GM23338 (cell line): Measurements from ENCODE around the gene DENND1B. TPM values are rescaled to one million over a fixed set of nuclear protein-coding genes. Genes with fewer than 3 reads are reported as not detected.

Source experiments
- ATAC-seq: fragments of 200-7000 bp; cut with Tn5 transposase; 3 replicates; pipeline ENCODE4 v1.9.1; 2020
- DNase-seq: peaks from one replicate; pipeline ENCODE4 v3.0.0-alpha.2; 2015; ENCODE audit warnings: low spot score
- H2AFZ ChIP-seq: fragments of 200-600 bp; sonication (generic); 2 replicates; pipeline ENCODE4 v1.8.0; 2016; ENCODE audit warnings: antibody characterized with exemption, mild to moderate bottlenecking, moderate library complexity
- H3F3A ChIP-seq: fragments of 200-600 bp; sonication (generic); replicated peaks from 2 replicates; pipeline ENCODE4 v1.8.0; 2017; ENCODE audit warnings: antibody characterized with exemption, mixed run types, low read depth
- H3K27ac ChIP-seq: fragments of 200-600 bp; sonication (generic); 2 replicates; pipeline ENCODE4 v1.6.1; 2016; ENCODE audit warnings: low read depth
- H3K27me3 ChIP-seq: fragments of 200-600 bp; sonication (generic); 2 replicates; pipeline ENCODE4 v1.8.0; 2016; ENCODE audit warnings: mild to moderate bottlenecking, mixed run types, moderate library complexity; ENCODE audit not compliant: insufficient read depth
- H3K36me3 ChIP-seq: fragments of 200-600 bp; sonication (generic); 2 replicates; pipeline ENCODE4 v1.8.0; 2016; ENCODE audit warnings: mild to moderate bottlenecking; ENCODE audit not compliant: insufficient read depth
- H3K4me1 ChIP-seq: fragments of 200-600 bp; sonication (generic); 2 replicates; pipeline ENCODE4 v1.8.0; 2016; ENCODE audit warnings: mild to moderate bottlenecking, moderate library complexity; ENCODE audit not compliant: insufficient read depth
- H3K4me2 ChIP-seq: fragments of 200-600 bp; sonication (generic); 2 replicates; pipeline ENCODE4 v1.7.1; 2017; ENCODE audit warnings: mixed run types
- H3K4me3 ChIP-seq: fragments of 200-600 bp; sonication (generic); 2 replicates; pipeline ENCODE4 v1.6.1; 2016; ENCODE audit warnings: mixed run types
- H3K79me2 ChIP-seq: fragments of 200-600 bp; sonication (generic); replicated peaks from 2 replicates; pipeline ENCODE4 v1.8.0; 2017; ENCODE audit warnings: mild to moderate bottlenecking; ENCODE audit not compliant: insufficient read depth
- H3K9me2 ChIP-seq: fragments of 200-600 bp; sonication (generic); 2 replicates; pipeline ENCODE4 v1.8.0; 2017; ENCODE audit not compliant: insufficient read depth
- H4K20me1 ChIP-seq: fragments of 200-600 bp; sonication (generic); replicated peaks from 2 replicates; pipeline ENCODE4 v1.8.0; 2017; ENCODE audit warnings: mild to moderate bottlenecking; ENCODE audit not compliant: insufficient read depth
- H3K27ac Mint-ChIP-seq: 2 replicates; pipeline ENCODE4 v1.8.0; 2020; ENCODE audit warnings: inconsistent platforms, mild to moderate bottlenecking, moderate library complexity, mixed read lengths
- H3K27me3 Mint-ChIP-seq: 3 replicates; pipeline ENCODE4 v1.8.0; 2022; ENCODE audit warnings: low read depth, mild to moderate bottlenecking, moderate library complexity, mixed read lengths, inconsistent platforms; ENCODE audit not compliant: insufficient read depth, poor library complexity
- H3K36me3 Mint-ChIP-seq: 3 replicates; pipeline ENCODE4 v1.8.0; 2021; ENCODE audit warnings: low read depth, mild to moderate bottlenecking, inconsistent platforms, moderate library complexity, mixed read lengths
- H3K4me1 Mint-ChIP-seq: 3 replicates; pipeline ENCODE4 v1.8.0; 2020; ENCODE audit warnings: mild to moderate bottlenecking, inconsistent platforms, mixed read lengths
- H3K4me3 Mint-ChIP-seq: 3 replicates; pipeline ENCODE4 v1.8.0; 2021; ENCODE audit warnings: moderate library complexity, mild to moderate bottlenecking, inconsistent platforms, mixed read lengths
- H3K9me3 Mint-ChIP-seq: 3 replicates; pipeline ENCODE4 v1.8.0; 2020; ENCODE audit warnings: moderate library complexity, mild to moderate bottlenecking, inconsistent platforms, mixed read lengths
- CREB1 ChIP-seq: fragments of 250-450 bp; sonication (Bioruptor Pico); IDR thresholded peaks from 2 replicates; pipeline ENCODE4 v1.5.0; 2020; ENCODE audit warnings: low read depth, mild to moderate bottlenecking, moderate library complexity
- ETS1 ChIP-seq: IDR thresholded peaks from 2 replicates; pipeline ENCODE4 v1.6.1; 2016; ENCODE audit warnings: antibody characterized with exemption
- EZH2 ChIP-seq: fragments of 200-600 bp; sonication (generic); IDR thresholded peaks from one replicate; pipeline ENCODE4 v1.8.0; 2017; ENCODE audit warnings: antibody characterized with exemption, mild to moderate bottlenecking, low read depth; ENCODE audit not compliant: unreplicated experiment
- EZH2phosphoT487 ChIP-seq: fragments of 200-600 bp; sonication (generic); IDR thresholded peaks from one replicate; pipeline ENCODE4 v1.8.1; 2018; ENCODE audit warnings: antibody characterized with exemption; ENCODE audit not compliant: unreplicated experiment
- JUNB ChIP-seq: IDR thresholded peaks from one replicate; pipeline ENCODE4 v1.6.1; 2016; ENCODE audit warnings: antibody characterized with exemption; ENCODE audit not compliant: unreplicated experiment
- NANOG ChIP-seq: IDR thresholded peaks from 2 replicates; pipeline ENCODE4 v1.6.1; 2016; ENCODE audit warnings: antibody characterized with exemption, borderline replicate concordance
- POLR2AphosphoS5 ChIP-seq: IDR thresholded peaks from 2 replicates; pipeline ENCODE4 v1.6.1; 2016; ENCODE audit warnings: antibody characterized with exemption, low read depth
- ZNF331 ChIP-seq: fragments of 250-450 bp; sonication (Bioruptor Pico); IDR thresholded peaks from 2 replicates; pipeline ENCODE4 v1.5.0; 2020; ENCODE audit warnings: low read depth, mild to moderate bottlenecking, moderate library complexity
- polyA plus RNA-seq: library from polyadenylated mRNA; unstranded; fragments of >200 nt; fragmentation: Nextera tagmentation; extraction: Ambion mirVana; gene quantifications from 2 replicates; pipeline ENCODE4 v1.2.1, GENCODE V29; 2016
- total RNA-seq: library from RNA; depleted of rRNA; stranded (reverse); fragments of >200 nt; shearing (Covaris generic); gene quantifications from 2 replicates; pipeline ENCODE4 v1.2.3, GENCODE V29; 2014
- TF ChIP-seq, protein P1 (sequence below): fragments of 250-450 bp; sonication (Bioruptor Pico); IDR thresholded peaks from 2 replicates; pipeline ENCODE4 v1.5.0; 2020; ENCODE audit warnings: mild to moderate bottlenecking, moderate library complexity
- TF ChIP-seq, protein P2 (sequence below), 2 experiments: fragments of 200-600 bp in 1 of 2; sonication (generic) in 1 of 2; conservative IDR thresholded peaks; 2 replicates each; pipeline versions ENCODE4 v1.5.1 to v1.6.1; 2016 to 2017; ENCODE audit warnings: antibody characterized with exemption in 2 of 2, low read depth in 2 of 2, mild to moderate bottlenecking in 2 of 2, moderate library complexity in 1 of 2

DENND1B gene
- total and polyA plus RNA-seq, 2 experiments from 2014 or later = 4.3 to 5.2 TPM

DNA sequence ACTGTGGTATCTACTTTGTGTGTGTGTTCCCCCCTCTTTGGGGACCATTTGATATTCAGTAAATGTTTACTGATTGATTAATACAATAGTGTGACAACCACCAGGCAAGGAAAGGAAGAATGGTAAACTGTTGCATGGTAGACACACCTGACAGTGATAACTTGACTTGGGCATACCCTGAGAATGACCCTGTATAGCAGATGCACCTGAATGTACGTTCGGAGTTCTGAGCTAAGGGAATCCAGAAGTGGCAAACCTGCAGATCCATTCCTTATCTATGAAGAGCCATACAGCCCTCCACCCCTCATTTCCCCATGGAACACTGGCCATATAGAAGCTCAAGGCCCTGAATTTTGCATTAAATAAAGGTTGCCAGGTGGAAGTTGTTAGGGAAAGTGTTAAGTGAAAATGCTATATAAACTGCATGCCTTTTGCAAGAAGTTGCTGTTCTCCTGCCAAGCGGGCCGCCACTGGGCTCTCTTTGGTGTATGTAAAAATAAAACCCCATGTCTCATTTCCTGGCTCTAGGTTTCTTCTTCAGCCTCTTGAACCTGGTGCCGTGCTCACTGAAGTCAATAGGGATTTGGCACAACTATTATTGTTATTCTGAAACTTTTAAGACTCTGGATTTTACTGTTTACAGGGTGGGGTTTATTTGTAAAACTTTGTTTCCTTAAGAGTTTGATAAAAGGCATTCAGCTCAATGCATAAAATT lies 32.6 kb upstream of the DENND1B start (continued):
- TF ChIP-seq EZH2 = no peak

- H3K27ac Mint-ChIP-seq = no peak overlapping the region
- H4K20me1 ChIP-seq = no peaks in the 10 kb centered on the region
Measured at GRCh38 chr1:197807216-197807615, 31.9 kb upstream of the DENND1B start.

More at GRCh38 chr1:197807216-197807615, 31.9 kb upstream of the DENND1B start:
- Histone ChIP-seq H3K27me3 (no peaks in the 10 kb centered on the region), H3K4me3 (no peak overlapping the region), H3K4me1 (peaks cover 27% of the 10 kb centered on the region), H3F3A (no peaks in the 10 kb centered on the region), H3K36me3 (no peaks in the 10 kb centered on the region), H2AFZ (no peak overlapping the region), H3K4me2 (no peak overlapping the region), H3K9me2 (no peaks in the 10 kb centered on the region), H3K79me2 (no peaks in the 10 kb centered on the region), H3K27ac (no peak overlapping the region)
- TF ChIP-seq, protein P1, sequence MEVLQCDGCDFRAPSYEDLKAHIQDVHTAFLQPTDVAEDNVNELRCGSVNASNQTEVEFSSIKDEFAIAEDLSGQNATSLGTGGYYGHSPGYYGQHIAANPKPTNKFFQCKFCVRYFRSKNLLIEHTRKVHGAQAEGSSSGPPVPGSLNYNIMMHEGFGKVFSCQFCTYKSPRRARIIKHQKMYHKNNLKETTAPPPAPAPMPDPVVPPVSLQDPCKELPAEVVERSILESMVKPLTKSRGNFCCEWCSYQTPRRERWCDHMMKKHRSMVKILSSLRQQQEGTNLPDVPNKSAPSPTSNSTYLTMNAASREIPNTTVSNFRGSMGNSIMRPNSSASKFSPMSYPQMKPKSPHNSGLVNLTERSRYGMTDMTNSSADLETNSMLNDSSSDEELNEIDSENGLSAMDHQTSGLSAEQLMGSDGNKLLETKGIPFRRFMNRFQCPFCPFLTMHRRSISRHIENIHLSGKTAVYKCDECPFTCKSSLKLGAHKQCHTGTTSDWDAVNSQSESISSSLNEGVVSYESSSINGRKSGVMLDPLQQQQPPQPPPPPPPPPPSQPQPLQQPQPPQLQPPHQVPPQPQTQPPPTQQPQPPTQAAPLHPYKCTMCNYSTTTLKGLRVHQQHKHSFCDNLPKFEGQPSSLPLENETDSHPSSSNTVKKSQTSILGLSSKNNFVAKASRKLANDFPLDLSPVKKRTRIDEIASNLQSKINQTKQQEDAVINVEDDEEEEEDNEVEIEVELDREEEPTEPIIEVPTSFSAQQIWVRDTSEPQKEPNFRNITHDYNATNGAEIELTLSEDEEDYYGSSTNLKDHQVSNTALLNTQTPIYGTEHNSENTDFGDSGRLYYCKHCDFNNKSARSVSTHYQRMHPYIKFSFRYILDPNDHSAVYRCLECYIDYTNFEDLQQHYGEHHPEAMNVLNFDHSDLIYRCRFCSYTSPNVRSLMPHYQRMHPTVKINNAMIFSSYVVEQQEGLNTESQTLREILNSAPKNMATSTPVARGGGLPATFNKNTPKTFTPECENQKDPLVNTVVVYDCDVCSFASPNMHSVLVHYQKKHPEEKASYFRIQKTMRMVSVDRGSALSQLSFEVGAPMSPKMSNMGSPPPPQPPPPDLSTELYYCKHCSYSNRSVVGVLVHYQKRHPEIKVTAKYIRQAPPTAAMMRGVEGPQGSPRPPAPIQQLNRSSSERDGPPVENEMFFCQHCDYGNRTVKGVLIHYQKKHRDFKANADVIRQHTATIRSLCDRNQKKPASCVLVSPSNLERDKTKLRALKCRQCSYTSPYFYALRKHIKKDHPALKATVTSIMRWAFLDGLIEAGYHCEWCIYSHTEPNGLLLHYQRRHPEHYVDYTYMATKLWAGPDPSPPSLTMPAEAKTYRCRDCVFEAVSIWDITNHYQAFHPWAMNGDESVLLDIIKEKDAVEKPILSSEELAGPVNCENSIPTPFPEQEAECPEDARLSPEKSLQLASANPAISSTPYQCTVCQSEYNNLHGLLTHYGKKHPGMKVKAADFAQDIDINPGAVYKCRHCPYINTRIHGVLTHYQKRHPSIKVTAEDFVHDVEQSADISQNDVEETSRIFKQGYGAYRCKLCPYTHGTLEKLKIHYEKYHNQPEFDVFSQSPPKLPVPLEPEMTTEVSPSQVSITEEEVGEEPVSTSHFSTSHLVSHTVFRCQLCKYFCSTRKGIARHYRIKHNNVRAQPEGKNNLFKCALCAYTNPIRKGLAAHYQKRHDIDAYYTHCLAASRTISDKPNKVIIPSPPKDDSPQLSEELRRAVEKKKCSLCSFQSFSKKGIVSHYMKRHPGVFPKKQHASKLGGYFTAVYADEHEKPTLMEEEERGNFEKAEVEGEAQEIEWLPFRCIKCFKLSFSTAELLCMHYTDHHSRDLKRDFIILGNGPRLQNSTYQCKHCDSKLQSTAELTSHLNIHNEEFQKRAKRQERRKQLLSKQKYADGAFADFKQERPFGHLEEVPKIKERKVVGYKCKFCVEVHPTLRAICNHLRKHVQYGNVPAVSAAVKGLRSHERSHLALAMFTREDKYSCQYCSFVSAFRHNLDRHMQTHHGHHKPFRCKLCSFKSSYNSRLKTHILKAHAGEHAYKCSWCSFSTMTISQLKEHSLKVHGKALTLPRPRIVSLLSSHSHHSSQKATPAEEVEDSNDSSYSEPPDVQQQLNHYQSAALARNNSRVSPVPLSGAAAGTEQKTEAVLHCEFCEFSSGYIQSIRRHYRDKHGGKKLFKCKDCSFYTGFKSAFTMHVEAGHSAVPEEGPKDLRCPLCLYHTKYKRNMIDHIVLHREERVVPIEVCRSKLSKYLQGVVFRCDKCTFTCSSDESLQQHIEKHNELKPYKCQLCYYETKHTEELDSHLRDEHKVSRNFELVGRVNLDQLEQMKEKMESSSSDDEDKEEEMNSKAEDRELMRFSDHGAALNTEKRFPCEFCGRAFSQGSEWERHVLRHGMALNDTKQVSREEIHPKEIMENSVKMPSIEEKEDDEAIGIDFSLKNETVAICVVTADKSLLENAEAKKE (CRISPR knock-in tag) = no peak
- no peak for TF ChIP-seq JUNB
- TF ChIP-seq, protein P2, sequence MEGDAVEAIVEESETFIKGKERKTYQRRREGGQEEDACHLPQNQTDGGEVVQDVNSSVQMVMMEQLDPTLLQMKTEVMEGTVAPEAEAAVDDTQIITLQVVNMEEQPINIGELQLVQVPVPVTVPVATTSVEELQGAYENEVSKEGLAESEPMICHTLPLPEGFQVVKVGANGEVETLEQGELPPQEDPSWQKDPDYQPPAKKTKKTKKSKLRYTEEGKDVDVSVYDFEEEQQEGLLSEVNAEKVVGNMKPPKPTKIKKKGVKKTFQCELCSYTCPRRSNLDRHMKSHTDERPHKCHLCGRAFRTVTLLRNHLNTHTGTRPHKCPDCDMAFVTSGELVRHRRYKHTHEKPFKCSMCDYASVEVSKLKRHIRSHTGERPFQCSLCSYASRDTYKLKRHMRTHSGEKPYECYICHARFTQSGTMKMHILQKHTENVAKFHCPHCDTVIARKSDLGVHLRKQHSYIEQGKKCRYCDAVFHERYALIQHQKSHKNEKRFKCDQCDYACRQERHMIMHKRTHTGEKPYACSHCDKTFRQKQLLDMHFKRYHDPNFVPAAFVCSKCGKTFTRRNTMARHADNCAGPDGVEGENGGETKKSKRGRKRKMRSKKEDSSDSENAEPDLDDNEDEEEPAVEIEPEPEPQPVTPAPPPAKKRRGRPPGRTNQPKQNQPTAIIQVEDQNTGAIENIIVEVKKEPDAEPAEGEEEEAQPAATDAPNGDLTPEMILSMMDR (conservative IDR thresholded peaks at IDR 0.05; ENCODE audit: low read depth in 2 of 2) = no peak; a peak in 1 of 4 replicates
- TF ChIP-seq EZH2phosphoT487 = no peak
- no peak for TF ChIP-seq ETS1
- no peak for TF ChIP-seq CREB1 (CRISPR knock-in tag)
- no peak for TF ChIP-seq NANOG
- TF ChIP-seq ZNF331 (CRISPR knock-in tag) = no peak
- TF ChIP-seq POLR2AphosphoS5 = no peak
- H3K4me1 Mint-ChIP-seq = peaks cover 43% of the 10 kb centered on the region
- peaks cover 3% of the 10 kb centered on the region for H3K27me3 Mint-ChIP-seq
- DNase-seq (no peak), ATAC-seq (no peak)
- peaks cover 3% of the 10 kb centered on the region; the same call in 2 of the 3 replicates for H3K36me3 Mint-ChIP-seq
- H3K4me3 Mint-ChIP-seq = no peak overlapping the region
- H3K9me3 Mint-ChIP-seq = peaks cover 10% of the 10 kb centered on the region
